ENCODE measurements around the gene CAMK2B.

The CAMK2B gene

DNA sequence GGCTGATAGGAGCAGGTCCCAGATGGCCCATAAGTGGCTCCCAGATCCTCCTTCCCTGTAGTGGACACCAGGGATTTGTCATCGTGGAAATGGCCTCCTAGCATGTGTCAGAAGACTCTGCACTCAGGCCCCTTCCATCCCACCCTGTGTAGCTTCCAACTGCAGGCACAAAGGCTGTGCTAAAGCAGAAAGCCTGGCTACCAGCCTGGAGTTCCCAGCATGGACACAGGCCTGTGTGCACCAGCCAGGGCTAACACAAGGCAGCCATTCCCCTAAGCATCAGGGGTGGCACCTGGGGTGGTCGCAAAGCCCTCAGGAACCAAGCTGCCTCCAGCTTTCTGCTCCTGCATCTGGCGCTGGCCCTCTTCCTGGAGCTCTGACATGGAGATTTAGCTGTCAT is 4.5 kb upstream of the CAMK2B start:
- no peak for DNase-seq (ENCODE audit: low spot score)

GRCh38 chr7:44329081-44329480 is 3.7 kb upstream of the CAMK2B start:
- no peak for DNase-seq (ENCODE audit: low spot score)

DNA sequence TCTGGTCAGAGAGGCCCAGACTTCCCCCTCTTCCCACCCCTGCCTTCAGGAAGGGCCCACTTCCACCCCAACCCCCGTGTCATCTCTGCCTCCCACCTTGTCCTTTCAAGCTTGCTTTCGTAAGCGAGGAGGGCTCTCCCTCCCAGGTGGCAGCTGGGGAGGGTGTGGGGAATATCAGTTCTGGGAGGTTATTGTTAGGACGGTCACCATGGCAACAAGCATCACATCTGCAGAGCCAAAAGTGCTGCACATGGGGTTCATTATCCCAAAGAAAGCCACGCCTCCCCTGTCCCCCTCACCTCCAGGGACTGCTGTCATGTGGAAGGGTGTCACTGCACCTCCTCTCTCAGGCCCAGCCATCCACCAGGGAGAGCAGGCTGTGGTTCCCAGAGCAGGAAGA is 2.6 kb upstream of the CAMK2B start:
- no peak for DNase-seq (ENCODE audit: low spot score)

GRCh38 chr7:44326261-44327125 is 1.1 kb upstream of the CAMK2B start:
- DNase-seq (ENCODE audit: low spot score) = no peak

GRCh38 chr7:44325811-44326241 is 432 bp upstream of the CAMK2B start:
- no peak for DNase-seq (ENCODE audit: low spot score)

DNA sequence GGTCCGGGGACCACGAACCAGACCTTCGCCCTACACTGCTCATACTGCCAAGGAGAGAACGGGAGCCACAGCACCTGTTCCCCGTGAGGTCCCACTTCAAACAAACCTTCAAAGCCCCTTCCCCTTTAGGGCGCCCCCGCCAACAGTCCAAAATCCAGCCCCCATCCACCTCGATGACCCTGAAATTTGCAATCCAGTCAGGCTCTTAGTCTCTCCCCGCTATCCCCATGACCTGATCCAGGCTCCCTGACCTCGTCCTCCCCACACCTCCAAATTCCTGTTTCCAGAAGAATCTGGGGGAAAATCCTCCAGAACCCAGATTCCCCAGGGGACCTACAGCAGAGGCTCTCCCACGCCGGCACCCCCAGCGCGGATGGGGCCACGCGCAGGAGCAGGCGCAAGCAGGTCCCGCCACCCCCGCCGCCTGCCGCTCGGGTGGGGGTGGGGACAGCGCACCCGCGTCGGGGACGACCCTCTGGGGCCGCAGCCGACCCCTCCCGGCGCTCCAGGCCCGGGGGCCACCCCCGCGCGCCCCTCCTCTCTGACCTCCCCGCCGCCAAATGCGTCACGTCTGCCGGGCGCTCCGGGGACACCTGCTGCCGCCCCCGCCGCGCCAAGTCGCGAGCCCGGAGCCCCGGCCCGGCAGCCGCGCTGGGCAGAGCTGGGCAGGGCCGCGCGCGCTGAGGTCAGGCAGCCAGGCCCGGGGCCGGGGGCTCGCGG is 753 bp downstream of the CAMK2B start:
- no peak for DNase-seq (ENCODE audit: low spot score)

- no peak for DNase-seq (ENCODE audit: low spot score)
Measured at GRCh38 chr7:44324204-44324480, 1.3 kb downstream of the CAMK2B start.

GRCh38 chr7:44323381-44324203 is 1.8 kb downstream of the CAMK2B start:
- DNase-seq (ENCODE audit: low spot score) = no peak

- DNase-seq (ENCODE audit: low spot score) = no peak
Measured at GRCh38 chr7:44322631-44323363, 2.6 kb downstream of the CAMK2B start.

GRCh38 chr7:44321796-44322195 is 3.6 kb downstream of the CAMK2B start:
- DNase-seq (ENCODE audit: low spot score) = no peak

DNA sequence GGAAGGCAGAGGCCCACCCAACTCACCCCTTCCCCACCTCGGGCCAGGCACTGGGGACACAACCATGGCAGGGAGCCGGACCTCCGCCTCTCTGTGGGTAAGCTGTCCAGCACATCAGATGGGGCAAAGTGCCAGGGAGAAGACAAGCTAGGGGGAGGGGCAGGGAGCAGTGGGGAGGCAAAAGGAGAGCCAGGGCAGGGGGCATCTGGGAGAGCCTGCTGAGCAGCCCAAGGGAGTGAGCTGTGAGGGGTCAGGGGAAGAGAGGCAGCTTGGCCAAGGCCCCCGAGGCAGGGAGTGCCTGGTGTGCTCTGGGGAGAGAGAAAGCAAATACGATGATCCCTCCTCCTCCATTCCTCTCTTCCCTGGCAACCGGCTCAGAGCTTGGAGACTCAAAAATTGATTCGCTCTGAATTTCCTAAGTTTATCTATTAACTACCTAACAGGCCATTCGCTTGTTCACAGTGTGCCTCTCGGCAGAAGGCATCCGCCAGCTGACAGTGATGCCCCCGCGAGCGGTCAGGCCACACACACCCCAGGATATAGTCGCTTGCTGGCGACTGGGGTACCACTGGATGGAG is 4.5 kb downstream of the CAMK2B start:
- no peak for DNase-seq (ENCODE audit: low spot score)

- no peak for DNase-seq (ENCODE audit: low spot score)
Measured at GRCh38 chr7:44320141-44320540, 5.3 kb downstream of the CAMK2B start.

- no peak for DNase-seq (ENCODE audit: low spot score)
Measured at GRCh38 chr7:44318332-44318731, 7.1 kb downstream of the CAMK2B start.

DNA sequence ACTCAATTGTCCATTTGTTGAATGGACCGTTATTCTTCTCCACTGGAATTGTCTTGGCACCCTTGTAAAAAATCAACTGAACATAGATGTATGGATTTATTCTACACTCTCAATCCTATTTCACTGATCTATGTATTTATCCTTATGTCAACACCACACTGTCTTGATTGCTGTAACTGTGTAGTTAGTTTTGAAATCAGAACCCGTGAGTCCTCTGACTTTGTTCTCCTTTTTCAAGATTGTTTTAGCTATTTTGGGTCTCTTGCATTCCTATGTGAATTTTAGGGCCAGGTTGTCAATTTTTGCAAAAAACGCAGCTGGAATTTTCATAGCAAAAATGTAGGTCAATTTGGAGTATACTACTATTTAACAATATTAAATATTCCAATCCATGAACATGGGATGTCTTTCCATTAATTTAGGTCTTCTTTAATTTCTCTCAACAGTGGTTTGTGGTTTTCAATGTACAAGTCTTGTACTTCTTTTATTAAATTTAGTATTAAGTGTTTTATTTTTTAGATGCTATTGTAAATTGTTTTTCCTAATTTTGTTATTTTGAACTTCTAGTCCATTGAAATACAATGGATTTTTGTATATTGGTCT is 10.0 kb downstream of the CAMK2B start:
- no peak for DNase-seq (ENCODE audit: low spot score)

DNA sequence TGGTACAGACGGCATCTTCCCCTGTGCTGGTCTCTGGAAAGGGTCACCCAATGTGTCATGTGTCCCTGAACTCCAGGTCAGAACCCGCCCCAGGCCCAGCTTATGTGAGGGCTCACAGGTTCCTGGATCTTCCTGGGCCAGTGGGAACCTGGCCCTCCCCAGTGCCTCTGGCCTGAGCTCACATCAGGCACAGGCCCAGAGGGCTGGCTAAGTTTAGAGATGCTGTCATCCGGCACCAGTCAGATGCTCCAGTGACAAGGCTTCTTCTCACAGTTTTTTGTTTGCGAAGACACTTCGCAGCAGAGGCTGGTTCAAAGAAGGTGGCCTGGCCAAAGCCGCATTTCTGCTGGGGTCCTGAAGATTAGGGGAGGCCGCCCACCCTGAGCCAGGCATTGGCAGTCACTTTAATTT is 11.8 kb downstream of the CAMK2B start:
- no peak for DNase-seq (ENCODE audit: low spot score)

GRCh38 chr7:44313016-44313415 is 12.4 kb downstream of the CAMK2B start:
- DNase-seq (ENCODE audit: low spot score) = no peak

DNA sequence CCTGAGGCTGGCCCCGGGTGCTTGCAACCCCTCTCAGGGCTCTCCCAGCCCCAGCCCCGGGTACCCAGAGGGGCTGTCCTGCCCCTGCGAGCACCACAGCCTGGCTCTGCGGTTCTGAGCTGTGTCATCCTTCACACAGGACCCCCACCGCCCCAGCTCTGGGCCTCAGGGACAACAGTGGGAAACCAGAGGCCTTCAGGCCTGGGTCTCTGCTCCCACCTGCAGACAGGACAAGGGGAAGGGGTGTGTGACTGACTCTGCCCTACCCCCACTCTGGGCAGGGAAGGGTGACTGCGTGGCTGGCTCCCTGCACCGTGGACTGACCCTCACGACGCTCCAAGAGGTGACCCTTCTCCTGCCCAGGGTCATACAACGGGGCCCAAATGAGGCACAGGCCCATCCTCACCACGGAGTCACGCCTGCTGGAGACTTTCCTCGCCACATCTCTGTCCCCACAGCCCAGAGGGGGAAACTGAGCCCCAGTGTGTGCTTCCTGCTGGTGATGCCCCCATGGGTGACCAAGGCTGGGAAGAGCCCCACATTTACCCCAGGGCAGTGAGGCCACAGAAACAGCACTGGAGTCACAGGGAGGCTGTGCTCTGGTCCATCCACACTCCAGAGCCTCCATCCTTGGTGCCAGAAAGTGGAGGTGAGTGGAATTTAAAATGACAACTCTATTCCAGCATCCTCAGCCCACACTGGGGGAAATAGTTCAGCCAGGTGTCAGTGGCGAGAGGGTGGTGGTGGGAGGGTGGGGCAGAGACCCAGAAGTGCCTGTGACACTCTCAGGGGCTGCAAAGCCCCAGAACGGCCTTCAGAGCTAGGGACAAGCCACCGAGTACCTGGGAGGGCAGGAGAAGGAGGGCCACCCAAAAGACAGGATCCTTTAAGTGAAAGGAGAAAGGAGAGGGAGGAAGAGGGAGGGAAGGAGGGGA is 13.6 kb downstream of the CAMK2B start:
- no peak for DNase-seq (ENCODE audit: low spot score)

DNA sequence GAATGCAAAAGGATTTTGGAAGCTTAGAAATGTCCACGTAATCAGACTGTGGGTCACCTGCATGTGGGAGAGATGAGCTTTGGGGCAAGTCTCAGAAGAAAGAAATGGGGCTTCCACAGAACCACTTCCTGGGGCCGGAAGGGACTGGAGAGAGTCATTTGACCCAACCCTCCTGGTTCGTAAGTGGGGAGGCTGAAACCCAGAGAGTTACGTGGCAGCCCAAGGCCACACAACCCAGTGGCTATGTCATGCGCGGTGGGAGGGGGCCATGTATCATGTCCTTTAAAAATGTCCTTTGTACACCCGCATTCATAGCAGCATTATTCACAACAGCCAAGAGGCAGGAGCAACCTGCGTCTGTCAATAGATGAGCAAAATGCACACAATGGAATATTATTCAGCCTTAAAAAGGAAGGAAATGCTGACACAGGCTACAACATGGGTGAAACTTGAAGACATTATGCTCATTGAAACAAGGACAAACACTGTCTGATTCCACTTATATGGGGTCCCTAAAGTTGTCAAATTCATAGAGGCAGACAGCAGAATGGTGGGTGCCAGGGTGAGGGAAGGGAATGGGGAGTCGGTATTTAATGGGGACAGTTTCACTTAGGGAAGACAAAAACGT is 15.1 kb downstream of the CAMK2B start:
- DNase-seq (ENCODE audit: low spot score) = no peak

DNA sequence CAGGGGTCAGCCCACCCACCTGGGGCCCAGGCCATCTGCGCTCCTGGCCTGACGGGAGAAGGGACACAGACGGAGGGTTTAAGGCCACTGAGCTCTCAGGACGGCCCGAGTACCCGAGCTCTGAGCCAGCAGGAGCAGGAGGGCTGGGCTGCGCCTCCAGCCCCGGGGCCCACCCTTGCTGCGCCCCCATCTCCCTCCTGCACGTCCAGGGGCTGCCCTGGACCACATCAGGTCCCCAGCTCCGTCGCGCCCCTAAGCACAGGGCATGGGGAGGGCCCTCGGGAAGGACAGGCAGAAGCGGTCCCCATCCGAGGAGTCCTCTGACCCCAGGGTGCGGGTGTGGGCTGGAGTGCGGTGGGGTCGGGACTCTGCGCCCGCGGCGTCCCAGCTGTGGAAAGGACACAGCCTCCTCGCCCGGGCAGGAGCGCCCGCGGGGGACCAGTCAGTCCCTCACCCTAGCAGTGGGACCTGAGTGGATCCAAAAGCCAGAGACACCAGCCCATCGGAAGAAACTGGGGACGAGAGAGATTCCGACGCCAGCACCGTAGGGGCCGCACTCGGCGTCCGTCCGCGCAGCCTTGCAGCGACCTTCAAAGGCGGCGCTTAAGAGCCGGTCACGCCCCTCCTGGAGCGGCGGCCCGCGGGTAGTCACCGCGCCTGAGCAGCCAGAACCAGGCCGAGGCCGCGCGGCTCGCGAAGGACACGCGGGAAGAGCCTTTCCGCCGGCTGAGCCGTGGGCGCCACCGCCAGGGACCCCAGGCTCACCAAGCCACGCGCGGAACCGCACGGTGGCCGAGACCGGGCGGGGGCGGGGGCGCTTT is 15.9 kb downstream of the CAMK2B start:
- DNase-seq (ENCODE audit: low spot score) = no peak
